Measurements from ENCODE around the gene UNC13B.

UNC13B gene

GRCh38 chr9:35333551-35333950 lies 171.7 kb downstream of the UNC13B start:
- DNase-seq (ENCODE audit: low read depth): peak; percentile 92

- DNase-seq (ENCODE audit: low read depth): peak; percentile 63
These were observed 173.4 kb downstream of the UNC13B start for GRCh38 chr9:35335164-35335563.

- DNase-seq (ENCODE audit: low read depth): no peak
These were observed 176.3 kb downstream of the UNC13B start for GRCh38 chr9:35338086-35338485.

DNA sequence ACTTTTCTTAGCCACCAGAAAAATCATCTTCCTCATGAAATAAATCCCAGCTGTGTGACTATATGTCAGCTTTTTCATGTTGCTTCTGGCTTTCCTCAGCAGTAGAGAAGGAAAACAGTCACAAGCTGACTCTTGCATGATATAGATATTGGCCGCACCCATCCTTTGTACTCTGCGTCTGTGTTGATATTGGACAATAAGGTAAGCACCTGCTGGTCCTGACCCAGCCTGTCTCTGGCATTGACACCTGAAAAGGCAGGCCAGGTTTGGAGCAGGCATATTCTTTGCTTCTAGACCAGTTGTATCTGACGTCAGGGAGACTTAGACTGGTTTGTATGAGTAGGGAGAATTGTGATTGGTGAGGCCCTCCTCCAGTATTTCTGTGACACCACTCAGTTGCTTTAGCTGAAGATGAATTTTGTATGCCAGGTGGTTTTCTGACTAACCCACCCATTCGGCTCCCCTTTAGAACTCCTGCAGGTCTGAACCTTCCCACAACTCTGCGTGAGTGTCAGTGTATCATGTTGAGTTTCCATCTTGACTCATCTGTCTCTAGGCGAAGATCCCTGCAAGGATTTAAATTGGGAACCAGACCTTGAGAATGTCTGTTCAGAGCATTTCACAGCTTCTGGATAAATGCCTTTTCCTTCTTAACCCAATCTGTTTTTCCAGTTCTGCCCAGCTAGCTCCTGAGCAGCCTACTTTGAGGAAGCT lies 176.9 kb downstream of the UNC13B start:
- DNase-seq (ENCODE audit: low read depth): no peak

DNA sequence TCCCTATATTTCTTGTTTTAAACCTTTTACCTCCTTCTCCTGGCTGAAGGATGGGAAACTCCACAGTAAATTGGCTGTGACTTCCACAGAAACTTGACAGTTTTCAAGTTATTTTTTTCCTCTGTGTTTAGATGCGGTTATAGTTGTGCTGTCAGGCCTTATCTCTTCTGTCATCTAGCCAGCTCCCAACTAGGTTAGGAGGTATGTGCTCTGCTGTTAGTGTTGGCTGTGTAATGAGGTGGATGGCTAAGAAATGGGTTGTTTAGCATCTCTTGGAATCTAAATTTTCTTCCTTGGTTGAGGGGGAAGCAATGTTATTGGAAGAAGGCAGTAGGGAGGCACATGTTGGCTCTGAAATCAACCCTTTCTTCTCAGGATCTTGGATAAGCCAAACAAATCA lies 178.2 kb downstream of the UNC13B start:
- DNase-seq (ENCODE audit: low read depth): peak; percentile 13

DNA sequence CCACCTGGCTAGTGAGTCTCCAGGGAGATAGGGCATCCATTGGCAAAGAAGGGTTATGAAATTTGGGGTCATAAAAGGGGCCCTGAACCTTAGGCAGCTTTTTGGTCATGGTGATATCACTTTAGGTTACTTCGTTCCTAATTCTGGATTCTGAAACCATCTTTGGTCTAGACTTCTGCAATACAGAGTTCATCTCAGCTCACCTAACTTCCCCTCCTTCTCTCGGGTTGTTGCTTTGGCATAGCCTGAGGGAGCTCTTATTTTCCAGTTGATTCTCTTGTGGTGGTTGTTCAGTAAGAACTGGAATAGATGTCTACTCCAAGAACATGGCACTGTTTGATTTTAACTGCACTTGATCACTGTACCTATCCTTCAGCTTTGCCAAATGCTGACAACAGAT lies 179.2 kb downstream of the UNC13B start:
- no peak for DNase-seq (ENCODE audit: low read depth)

DNA sequence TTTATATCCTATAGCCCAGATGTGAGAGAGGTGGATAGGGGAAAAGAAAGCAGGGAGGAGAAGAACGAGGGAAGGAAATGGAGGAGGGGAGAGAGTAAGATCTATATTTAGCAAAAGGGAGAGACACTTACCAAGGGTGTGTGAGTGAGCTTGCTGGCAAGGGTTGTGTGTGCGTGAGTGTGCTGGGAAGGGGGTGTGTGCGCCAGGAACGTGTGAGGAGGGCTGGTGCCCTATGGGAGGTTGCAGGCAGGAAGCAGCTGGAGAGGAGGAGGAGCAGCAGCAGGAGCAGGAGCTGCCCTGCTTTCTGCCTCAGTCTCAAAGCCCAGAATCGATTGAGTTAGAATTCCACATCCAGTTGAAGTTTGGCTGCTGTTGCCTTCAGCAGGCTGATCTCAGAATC lies 179.8 kb downstream of the UNC13B start:
- DNase-seq (ENCODE audit: low read depth): peak; percentile 45

GRCh38 chr9:35342221-35342958 lies 180.6 kb downstream of the UNC13B start:
- peak; percentile 12 for DNase-seq (ENCODE audit: low read depth)

GRCh38 chr9:35348109-35348508 lies 186.3 kb downstream of the UNC13B start:
- no peak for DNase-seq (ENCODE audit: low read depth)

- peak; percentile 8 for DNase-seq (ENCODE audit: low read depth)
These were observed 187.6 kb downstream of the UNC13B start for GRCh38 chr9:35349287-35349990.

DNA sequence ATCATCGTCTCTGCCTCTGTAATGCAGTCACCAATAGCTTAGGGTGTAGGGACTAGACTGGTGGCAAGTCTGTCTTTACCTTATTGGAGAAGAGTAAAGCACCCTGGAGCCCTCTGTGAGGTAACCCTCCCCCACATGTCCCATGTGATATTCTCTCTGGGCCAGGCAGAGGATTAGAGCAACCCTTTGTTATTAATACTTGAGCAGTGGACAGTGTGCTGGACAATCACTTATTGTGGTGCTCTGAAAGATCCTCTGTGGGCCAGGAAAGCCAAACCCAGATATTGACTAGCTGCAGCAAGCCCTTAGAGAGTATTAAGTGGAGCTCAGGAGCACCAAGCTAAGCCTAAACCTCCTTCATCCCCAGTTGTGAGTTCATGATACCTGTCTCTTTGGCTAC lies 188.4 kb downstream of the UNC13B start:
- DNase-seq (ENCODE audit: low read depth): no peak

DNA sequence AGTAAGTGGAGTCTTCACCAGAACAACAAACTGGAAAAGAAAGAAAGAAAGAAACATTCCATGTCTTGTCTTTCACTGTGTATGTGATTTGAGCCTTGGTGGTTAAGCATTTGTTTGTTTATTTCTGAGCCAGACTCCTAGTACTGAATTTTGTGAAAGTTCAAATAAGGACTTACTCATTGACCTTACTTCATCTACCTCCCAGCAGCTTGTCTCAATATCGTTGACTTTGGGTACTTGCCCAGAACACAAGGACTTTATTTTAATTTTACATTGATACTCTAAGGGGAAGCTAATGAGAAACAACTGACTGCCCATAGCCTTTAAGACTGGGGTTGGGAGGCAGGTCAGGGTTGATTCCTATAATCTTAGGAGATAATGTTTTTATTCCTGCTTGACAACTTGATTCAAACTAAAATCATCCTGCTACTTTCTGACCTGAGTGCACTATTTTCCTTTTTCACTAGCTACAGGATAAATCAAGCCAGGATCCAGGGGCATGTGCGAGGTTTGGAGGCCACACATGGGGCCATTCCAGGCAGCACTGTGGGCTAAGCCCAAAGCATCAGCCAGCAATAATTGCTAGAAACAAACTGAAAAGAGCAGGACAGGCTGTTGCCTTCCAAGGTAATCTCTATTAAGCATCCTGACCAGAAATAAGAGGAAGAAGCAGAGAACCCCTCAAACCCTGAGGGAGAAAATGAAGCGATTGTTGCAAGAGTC lies 189.2 kb downstream of the UNC13B start:
- DNase-seq (ENCODE audit: low read depth): peak; percentile 7

GRCh38 chr9:35353731-35354365 lies 192.0 kb downstream of the UNC13B start:
- no peak for DNase-seq (ENCODE audit: low read depth)

GRCh38 chr9:35355939-35356338 lies 194.1 kb downstream of the UNC13B start:
- DNase-seq (ENCODE audit: low read depth): no peak

GRCh38 chr9:35357116-35357515 lies 195.3 kb downstream of the UNC13B start:
- DNase-seq (ENCODE audit: low read depth): peak; percentile 57

- no peak for DNase-seq (ENCODE audit: low read depth)
These were observed 196.0 kb downstream of the UNC13B start for GRCh38 chr9:35357826-35358225.

DNA sequence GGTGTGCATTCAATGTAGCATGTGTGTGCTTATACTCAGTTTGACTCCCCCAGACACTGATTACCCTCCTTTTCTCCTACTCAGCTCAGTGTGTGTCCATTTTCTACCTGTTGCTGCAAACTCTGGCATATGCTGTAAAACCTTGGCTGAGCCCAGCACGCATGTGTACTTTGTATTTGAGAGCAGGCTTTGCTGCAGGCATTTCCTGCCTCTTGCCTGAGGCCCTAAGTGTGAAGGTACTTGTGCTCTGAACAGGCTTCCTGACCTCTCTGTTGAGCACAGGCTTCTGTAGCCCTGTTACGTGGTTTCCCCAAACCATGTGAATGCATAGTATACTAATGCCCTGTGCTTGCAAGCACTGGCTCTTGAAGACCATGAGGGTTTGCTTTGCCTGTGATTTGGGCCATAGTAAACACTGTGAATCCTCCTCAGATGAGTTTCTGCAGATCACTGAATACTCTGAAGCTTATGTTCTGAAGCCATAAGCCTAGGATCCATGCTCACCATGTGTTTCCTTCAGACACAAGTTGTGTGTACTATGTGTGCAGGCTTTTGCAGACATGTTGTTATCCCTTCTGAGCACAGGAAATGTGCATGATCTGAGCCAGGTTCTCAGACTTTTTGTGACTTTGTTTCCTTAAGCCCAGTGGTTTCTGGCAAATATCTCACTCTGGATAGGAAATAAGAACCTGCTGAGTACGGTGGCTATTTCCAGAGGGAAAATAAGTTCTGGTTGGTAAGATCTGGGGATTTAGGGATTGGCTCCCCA lies 203.2 kb downstream of the UNC13B start:
- peak; percentile 24 for DNase-seq (ENCODE audit: low read depth)

- no peak for DNase-seq (ENCODE audit: low read depth)
These were observed 204.8 kb downstream of the UNC13B start for GRCh38 chr9:35366627-35367026.

DNA sequence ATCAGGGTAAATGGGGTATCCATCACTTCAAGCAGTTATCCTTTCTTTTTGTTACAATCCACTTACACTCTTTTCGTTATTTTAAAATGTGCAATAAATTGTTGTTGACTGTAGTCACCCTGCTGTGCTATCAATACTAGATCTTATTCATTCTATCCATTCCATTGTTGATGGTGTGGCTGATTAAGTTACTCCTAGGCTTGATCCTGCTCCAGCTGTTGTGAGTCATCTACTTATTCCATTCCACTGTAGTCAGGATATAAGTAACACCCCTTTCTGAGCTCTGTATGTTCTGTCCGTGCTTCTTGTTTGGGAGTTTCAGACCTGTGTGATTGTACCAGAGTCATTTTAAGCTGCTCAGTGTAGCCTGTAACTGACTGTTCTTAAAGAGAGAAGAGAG lies 205.6 kb downstream of the UNC13B start:
- DNase-seq (ENCODE audit: low read depth): peak; percentile 95

DNA sequence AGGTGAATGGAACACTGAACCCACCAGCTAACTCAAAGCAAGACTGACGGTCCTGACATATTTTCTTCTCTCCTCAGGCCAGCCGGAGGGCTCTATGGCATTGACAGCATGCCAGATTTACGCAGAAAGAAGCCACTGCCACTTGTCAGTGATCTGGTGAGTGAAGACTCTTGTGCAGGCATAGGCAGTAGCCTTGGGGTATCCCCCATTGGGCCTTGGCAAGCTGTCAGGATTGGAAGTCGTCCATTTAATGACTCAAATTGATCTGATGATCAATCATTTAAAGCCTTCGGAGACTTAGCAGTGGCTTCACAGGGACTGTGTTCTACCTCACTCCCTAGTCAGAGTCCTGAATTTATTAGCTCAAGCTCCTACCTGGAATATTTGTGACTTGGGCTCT lies 208.4 kb downstream of the UNC13B start:
- DNase-seq (ENCODE audit: low read depth): no peak

- DNase-seq (ENCODE audit: low read depth): no peak
These were observed 212.6 kb downstream of the UNC13B start for GRCh38 chr9:35374436-35374835.
